ENCODE data around the gene LHFPL2.
"Not testable (repeated sequence)": the region's sequence is repeated elsewhere in the genome, so short reads cannot be mapped to it uniquely, and the experiment has no call there.

Gene LHFPL2

GRCh38 chr5:78648359-78649210 is at the start of gene LHFPL2:
LHFPL2 (minus strand) TSS chr5:78648772; CDS start chr5:78510213, 138,559 bp downstream.
- DNase-seq: no peak

- DNase-seq: no peak
Measured at GRCh38 chr5:78696637-78697036, 48.1 kb upstream of the LHFPL2 start.

GRCh38 chr5:78696052-78696451 is 47.5 kb upstream of the LHFPL2 start:
- DNase-seq: not testable (repeated sequence)

- DNase-seq: no peak
Measured at GRCh38 chr5:78693339-78693738, 44.8 kb upstream of the LHFPL2 start.

- DNase-seq: no peak
Measured at GRCh38 chr5:78691084-78691960, 42.8 kb upstream of the LHFPL2 start.

GRCh38 chr5:78690253-78690972 is 41.8 kb upstream of the LHFPL2 start:
- no peak for DNase-seq

GRCh38 chr5:78689540-78690252 is 41.1 kb upstream of the LHFPL2 start:
- DNase-seq: no peak

- not testable (repeated sequence) for DNase-seq
Measured at GRCh38 chr5:78687514-78687913, 38.9 kb upstream of the LHFPL2 start.

- DNase-seq: not testable (repeated sequence)
Measured at GRCh38 chr5:78683905-78684304, 35.3 kb upstream of the LHFPL2 start.

- no peak for DNase-seq
Measured at GRCh38 chr5:78679905-78680304, 31.3 kb upstream of the LHFPL2 start.

GRCh38 chr5:78677777-78678668 is 29.5 kb upstream of the LHFPL2 start:
- DNase-seq: no peak

- DNase-seq: no peak
Measured at GRCh38 chr5:78675956-78676730, 27.6 kb upstream of the LHFPL2 start.

- not testable (repeated sequence) for DNase-seq
Measured at GRCh38 chr5:78673827-78674226, 25.3 kb upstream of the LHFPL2 start.

- DNase-seq: no peak
Measured at GRCh38 chr5:78672154-78672553, 23.6 kb upstream of the LHFPL2 start.

- DNase-seq: no peak
Measured at GRCh38 chr5:78671609-78672008, 23.0 kb upstream of the LHFPL2 start.

GRCh38 chr5:78670701-78671269 is 22.2 kb upstream of the LHFPL2 start:
- DNase-seq: no peak

- DNase-seq: no peak
Measured at GRCh38 chr5:78669331-78669730, 20.8 kb upstream of the LHFPL2 start.

- no peak for DNase-seq
Measured at GRCh38 chr5:78667461-78668103, 19.0 kb upstream of the LHFPL2 start.

- DNase-seq: not testable (repeated sequence)
Measured at GRCh38 chr5:78666975-78667374, 18.4 kb upstream of the LHFPL2 start.

- DNase-seq: no peak
Measured at GRCh38 chr5:78666041-78666444, 17.5 kb upstream of the LHFPL2 start.
